Stimulated activated CD4-positive, alpha-beta T cell treated with anti-CD3 and anti-CD28 coated beads, Interleukin-15, amount 100 ng/mL, for 48 hours (primary cell): ENCODE data around the gene SYT1.

Source experiments
- DNase-seq, 2 donors: peaks; one replicate each; pipeline ENCODE4 v3.0.0-alpha.2; 2020; ENCODE audit warnings: low read depth in 2 of 2

Gene SYT1

GRCh38 chr12:78891646-78892353 is 27.2 kb downstream of the SYT1 start:
- no peak for DNase-seq

- no peak for DNase-seq
These were observed 33.8 kb downstream of the SYT1 start for GRCh38 chr12:78898416-78898815.

- DNase-seq, result no peak
These were observed 50.3 kb downstream of the SYT1 start for GRCh38 chr12:78914859-78915331.

- DNase-seq, result no peak
These were observed 52.4 kb downstream of the SYT1 start for GRCh38 chr12:78916845-78917480.

- DNase-seq, result no peak
These were observed 52.9 kb downstream of the SYT1 start for GRCh38 chr12:78917513-78917912.

- no peak for DNase-seq
These were observed 53.7 kb downstream of the SYT1 start for GRCh38 chr12:78918268-78918667.

GRCh38 chr12:78928200-78929074 is 63.9 kb downstream of the SYT1 start:
- DNase-seq, result no peak

GRCh38 chr12:78929075-78929418 is 64.5 kb downstream of the SYT1 start:
- DNase-seq, result no peak

GRCh38 chr12:78931466-78931990 is 67.0 kb downstream of the SYT1 start:
- no peak for DNase-seq

- no peak for DNase-seq
These were observed 68.4 kb downstream of the SYT1 start for GRCh38 chr12:78933014-78933413.

GRCh38 chr12:78938341-78939084 is 73.9 kb downstream of the SYT1 start:
- DNase-seq, result no peak

- DNase-seq, result no peak
These were observed 85.0 kb downstream of the SYT1 start for GRCh38 chr12:78949532-78949931.

- no peak for DNase-seq
These were observed 87.4 kb downstream of the SYT1 start for GRCh38 chr12:78951803-78952551.

GRCh38 chr12:78952552-78952929 is 88.0 kb downstream of the SYT1 start:
- DNase-seq, result no peak

- DNase-seq, result no peak
These were observed 94.4 kb downstream of the SYT1 start for GRCh38 chr12:78958941-78959340.

GRCh38 chr12:78959556-78959955 is 95.0 kb downstream of the SYT1 start:
- no peak for DNase-seq

- DNase-seq, result no peak
These were observed 96.6 kb downstream of the SYT1 start for GRCh38 chr12:78961171-78961570.

- DNase-seq, result no peak
These were observed 99.1 kb downstream of the SYT1 start for GRCh38 chr12:78963439-78964227.

- no peak for DNase-seq
These were observed 99.9 kb downstream of the SYT1 start for GRCh38 chr12:78964521-78964920.

GRCh38 chr12:78966062-78966461 is 101.5 kb downstream of the SYT1 start:
- DNase-seq, result no peak
